Stimulated activated CD4-positive, alpha-beta T cell treated with anti-CD3 and anti-CD28 coated beads, Interleukin-4, amount 100 ng/mL, for 1 hour (primary cell): ENCODE data around the gene SIN3A.
"Not testable (repeated sequence)": the region's sequence is repeated elsewhere in the genome, so short reads cannot be mapped to it uniquely, and the experiment has no call there.

Experiments used
- DNase-seq: peaks from one replicate; pipeline ENCODE4 v3.0.0-alpha.2; 2020

Gene SIN3A

DNA sequence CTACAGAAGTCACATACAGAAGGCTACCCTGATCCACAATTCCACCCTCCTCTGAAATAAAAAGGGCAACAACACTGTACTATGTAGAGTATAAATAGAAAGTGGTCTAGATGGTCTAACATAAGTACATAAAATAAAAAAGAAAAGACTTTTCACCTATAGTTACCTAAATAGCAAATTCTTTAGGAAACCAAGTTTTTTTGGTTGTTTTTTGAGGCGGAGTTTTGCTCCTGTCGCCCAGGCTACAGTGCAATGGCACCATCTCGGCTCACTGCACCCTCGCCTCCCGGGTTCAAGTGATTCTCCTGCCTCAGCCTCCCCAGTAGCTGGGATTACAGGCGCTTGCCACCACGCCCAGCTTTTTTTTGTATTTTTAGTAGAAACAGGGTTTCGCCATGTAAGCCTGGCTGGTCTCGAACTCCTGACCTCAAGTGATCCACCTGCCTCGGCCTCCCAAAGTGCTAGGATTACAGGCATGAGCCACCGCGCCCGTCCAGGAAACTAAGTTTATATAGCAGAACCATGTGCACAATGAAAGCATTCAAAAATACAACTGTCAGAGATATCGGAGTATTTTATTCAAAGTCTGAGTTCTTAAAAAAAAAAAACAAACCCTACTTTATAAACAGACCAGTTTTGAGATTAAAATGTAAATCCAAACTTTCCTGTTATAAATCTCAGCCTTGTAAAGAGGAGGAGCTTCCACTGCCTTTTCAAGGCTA is 1.7 kb downstream of the SIN3A start:
- no peak for DNase-seq

DNA sequence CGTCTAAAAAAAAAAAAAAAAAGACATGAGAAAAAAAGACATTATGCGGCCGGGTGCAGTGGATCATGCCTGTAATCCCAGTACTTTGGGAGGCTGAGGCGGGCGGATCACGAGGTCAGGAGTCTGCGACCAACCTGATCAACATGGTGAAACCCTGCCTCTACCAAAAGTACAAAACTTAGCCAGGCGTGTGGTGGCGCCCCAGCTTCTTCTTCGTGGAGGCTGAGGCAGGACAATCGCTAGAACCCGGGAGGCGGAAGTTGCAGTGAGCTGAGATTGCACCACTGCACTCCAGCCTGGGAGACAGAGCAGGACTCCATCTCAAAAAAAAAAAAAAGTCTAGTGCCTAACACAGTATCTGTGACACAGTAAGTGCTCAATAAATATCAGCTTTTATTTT is 3.3 kb downstream of the SIN3A start:
- DNase-seq, result not testable (repeated sequence)

DNA sequence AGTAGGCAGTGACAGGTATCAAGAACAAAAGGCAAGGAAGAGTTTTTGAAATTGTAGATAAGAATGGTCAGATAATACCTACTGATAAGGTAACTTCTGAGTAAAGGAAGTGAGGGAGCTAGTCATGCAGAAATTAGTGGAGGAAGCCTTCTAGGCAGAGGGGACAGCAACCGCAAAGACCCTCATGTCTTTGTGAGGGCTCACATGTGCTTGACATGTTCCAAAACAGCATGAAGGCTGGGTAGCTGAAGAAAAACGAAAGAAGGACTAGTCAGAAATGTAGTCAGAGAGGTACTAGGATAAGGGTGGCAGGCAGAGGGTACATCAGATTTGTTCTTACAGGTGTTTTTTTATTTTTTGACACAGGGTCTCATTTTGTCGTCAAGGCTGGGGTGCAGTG is 5.3 kb downstream of the SIN3A start:
- DNase-seq, result no peak

DNA sequence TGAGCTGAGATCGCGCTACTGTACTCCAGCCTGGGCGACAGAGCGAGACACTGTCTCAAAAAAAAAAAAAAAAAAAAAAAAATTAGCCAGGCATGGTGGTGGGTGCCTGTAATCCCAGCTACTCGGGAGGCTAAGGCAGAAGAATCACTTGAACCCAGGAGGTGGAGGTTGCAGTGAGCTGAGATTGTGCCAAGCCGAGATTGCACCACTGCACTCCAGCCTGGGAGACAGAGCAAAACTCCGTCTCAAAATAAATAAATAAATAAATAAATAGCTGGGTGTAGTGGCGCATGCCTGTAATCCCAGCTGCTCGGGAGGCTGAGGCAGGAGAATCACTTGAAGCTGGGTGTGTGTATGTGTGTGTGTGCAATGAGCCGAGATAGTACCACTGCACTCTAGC is 6.2 kb downstream of the SIN3A start:
- DNase-seq, result not testable (repeated sequence)

DNA sequence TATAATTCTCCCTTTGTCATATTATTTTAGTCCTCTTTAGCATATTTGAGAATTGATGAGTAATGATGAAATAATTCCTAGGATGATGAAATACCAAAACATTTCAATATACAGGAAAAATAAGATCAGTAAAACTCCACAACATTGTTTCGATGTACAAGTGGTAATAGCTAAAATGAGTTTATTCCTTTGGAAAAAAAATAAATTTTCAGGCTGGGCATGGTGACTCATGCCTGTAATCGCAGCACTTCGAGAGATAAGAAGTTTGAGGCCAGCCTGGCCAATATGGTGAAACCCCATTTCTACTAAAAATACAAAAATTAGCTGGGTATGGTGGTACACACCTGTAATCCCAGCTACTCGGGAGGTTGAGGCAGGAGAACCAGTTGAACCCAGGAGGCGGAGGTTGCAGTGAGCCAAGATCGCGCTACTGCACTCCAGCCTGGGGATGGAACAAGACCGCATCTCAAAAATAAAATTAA is 7.5 kb downstream of the SIN3A start:
- DNase-seq, result not testable (repeated sequence)

DNA sequence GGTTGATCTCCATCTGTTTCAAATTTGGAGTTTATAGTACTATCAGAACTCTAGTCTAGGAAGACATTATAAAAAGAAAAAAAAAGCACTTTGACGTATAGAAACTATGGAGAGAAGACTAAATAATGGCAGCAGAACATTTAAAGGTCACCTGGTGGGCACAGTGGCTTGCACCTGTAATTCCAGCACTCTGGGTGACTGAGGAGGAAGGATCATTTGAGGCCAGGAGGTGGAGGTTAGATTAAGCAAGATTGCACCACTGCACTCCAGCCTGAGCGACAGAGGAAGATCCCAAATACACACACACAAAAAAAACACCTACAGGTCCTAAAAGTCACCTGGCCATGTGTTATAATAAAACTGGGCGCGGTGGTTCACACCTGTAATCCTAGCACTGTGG is 13.8 kb downstream of the SIN3A start:
- no peak for DNase-seq

DNA sequence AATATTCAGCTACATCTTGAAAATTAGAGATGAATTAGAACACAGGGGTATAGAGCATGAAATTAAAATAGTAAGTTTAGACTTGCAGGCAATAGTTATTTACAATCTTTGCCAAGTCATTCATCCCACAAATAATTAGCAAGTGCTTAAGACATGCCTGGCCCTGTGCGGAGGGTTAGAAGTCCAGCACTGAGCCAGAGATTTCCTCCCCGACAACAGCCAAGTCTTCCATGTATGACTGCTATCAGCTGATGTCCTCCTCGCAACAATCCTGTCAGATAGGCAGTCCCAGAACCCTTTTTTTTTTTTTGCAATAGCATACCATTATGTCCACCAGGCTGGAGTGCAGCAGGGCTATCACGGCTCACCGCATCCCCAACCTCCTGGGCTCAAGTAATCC is 14.6 kb downstream of the SIN3A start:
- no peak for DNase-seq

DNA sequence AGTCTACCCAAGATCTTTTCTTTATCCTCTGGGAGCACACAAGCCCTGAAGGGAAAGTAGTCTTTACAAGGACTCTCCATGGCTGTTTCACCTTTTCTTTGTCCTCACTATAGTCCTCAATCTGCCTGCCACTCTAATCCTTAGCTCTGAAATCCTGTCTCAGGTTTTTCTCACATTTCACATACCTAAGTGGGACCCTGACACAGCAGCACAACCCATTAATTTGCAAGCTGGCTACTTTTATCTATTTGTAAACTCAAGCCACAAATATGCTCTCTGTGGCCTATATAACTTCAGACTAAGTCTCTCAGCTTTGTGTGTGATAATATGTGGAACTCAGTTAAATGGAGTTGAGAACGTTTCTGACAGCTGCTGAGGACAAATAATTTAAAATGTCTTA is 19.8 kb downstream of the SIN3A start:
- DNase-seq, result no peak

DNA sequence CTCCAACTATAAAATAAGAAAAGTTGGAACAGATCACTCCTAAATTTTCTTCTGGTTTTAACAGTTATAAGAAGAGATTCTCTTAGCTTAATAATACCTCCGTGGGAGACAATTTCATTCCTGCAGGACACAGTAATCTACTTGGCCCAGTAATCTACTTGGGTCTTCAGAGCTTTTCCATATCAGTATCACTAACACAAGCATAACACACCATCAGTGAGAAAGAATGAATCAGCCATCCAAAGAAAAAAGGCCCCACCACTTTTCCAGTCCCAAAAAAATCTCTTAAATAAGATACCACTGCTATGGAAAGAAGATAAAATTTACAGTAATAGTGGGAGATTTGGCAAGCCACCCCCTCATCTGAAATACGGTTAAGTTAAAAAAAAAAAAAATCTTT is 20.2 kb downstream of the SIN3A start:
- no peak for DNase-seq

DNA sequence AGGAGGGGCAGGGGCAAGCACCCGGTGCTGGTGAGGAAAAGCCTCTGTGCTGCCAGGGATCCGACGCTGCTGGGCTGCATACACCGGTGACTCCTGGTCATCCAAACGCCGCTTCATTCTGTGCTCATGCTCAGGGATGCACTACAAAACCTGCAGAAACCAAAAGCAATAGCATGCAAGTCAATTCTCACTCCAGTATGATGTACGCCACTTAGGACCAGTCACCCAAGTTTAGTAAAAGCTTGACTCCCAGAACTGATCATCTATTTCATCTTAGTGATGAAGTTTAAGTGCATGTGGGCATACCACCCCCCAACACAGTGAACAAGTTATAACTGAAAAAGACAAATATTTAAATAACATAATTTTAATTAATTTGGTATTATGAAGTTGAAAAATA is 21.2 kb downstream of the SIN3A start:
- no peak for DNase-seq

DNA sequence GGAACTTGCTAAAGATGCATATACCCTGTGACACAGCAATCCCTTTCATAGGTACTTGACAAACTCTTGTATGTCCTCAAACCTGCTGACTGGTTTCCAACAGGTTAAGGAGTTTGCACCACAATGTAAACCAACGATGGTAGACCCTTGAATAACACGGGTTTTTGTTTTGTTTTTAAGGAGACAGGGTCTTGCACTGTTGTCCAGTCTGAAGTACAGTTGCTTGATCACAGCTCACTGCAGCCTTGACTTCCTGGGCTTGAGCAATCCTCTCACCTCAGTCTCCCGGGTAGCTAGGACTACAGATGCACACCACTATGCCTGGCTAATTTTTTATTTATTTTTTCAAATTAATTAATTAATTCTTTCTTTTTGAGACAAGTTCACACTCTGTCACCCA is 23.3 kb downstream of the SIN3A start:
- DNase-seq, result no peak

DNA sequence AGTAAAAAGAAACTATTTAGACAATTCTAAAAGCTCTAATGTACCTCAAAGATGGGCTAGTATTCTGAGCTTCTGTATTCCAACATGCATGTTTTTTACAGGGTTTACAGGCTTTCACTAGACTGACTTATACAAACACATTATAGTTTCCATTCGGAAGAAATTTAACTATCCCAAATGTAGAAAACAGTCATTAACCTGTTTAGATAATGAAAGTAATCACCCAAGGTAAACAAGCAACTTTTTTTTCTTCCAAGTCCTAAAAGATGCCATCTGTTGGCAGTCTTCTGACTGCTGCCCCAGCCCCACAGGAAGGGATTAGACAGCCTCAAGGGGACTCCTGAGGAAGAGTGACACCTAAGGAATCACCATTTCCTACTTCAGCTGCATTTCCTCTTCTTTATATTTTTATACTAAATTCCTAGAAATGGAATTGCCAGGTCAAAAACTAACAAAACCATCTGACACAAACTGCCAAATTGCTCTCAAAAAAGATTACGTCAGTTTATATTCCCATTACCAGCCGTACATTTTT is 25.5 kb downstream of the SIN3A start:
- no peak for DNase-seq

DNA sequence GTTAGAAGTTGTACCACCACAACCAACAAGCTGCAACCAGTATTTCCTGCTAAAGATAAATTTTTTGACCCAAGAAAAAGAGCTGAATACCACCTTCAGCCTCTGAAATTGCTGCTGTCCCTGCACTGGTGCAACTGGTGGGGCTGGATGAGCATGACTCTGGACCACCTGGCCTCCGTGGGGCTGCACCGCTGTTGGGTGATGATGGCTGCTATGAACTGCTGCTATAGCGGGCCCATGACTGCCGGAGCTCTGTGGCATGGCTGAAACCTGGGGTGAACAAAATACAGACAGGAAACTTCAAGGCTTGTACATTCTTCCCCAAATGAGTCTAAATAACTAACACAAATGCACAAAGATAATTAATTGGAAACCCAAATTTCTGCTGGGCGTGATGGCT is 28.9 kb downstream of the SIN3A start:
- DNase-seq, result no peak

DNA sequence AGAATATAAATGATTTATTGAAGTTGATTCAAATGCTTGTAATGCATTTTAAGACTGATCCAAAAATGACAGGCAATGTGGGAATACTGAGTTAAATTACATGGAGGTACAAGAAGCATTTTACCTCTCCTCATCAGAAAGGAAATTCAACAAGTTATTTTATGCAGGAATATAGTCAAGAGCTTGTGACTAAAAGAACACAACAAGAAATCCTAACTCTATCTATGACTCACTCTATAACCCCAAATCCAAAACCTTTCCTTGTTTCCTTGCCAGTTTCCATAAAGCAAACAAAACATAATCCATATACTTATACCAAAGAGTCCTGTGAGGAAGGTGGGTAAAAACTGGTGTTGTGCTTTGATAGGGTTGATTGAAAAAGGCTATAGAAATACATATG is 30.8 kb downstream of the SIN3A start:
- no peak for DNase-seq

DNA sequence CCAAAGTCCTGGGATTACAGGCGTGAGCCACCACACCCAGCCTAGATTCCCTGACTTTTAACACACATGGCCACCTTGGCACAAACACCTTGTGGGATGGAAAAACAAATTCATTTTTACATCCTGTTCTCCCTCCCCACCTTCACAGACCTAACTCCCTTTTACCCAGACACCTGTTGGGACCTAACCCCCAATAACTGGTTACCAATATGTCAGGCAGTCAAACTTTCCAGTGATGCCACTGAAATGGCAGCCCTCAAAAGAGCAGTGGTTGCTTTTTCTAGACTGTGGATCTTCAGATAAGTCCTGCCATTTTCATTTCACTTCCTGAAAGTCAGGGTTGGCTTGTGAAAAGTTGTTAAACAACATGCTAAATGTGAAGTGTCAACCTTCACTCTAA is 34.9 kb downstream of the SIN3A start:
- no peak for DNase-seq

DNA sequence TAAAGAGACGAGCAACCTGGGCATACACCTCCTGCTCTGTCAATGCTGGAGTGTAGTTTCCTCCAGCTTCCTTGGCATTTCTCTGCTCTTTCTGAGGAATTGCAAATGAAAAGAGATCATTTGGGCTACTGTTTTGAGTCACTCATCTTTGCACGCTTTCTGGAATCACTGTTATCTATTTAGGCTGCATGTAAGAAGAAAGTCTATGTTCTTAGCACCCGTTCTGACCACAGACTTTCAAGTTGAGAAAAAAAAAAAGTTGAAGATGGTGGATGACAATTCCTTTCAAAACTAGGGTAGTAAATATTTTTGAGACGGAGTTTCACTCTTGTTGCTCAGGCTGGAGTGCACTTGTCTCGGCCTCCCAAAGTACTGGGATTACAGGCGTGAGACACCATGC is 41.3 kb downstream of the SIN3A start:
- DNase-seq, result no peak

DNA sequence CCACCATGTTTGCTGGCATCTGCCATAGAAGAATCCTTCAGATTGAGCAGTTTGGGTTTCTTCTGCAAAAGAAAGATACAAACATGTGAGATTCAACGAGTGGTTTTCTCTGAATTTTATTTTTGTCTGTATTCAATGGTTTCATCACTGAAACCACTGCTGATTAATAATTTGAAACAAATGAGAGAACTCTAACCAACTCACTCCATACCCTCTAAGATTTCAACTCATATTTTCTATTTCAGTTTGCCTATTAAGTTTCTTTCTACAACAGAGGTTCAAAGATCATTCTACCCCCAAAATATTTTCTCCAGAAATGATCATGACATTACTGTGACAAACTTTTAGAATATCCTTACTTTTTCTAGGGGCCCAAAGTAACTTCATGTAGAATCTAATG is 44.4 kb downstream of the SIN3A start:
- no peak for DNase-seq

DNA sequence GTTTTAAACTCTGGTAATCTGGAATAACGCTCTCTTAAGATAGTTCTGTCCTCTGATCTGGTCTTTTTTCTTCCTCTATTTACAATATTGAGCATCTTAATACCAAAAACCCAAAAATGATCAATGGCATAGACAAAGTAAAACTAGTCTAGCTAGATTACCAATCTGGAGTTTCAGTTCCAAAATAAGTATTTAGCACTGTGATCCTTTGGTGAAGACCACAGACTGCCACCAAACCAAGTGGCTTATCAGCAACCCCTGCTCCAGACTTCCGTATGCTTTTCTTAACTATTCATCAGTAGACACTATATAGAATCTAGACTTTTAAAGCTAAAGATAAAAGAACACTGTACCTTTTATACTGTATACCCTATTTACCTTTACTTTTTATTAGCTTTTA is 47.6 kb downstream of the SIN3A start:
- DNase-seq, result no peak

DNA sequence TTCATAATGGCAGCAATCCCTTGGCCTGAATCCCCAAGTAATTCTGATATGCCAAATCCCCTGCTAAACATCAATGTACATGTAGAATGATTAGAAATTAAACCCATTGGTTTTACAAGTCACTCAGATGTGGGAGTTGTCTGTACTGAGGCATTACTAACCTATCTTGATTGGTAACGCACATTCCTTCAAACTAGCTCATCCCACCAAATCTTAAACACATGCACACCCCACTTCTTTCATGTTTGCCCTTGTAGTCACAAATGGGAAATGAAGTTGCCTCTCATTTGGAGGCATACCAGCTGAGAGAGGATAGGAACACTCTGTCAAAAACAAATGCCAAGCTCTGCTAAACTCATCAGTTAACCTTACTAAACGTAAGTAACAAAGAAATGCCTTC is 54.0 kb downstream of the SIN3A start:
- no peak for DNase-seq

DNA sequence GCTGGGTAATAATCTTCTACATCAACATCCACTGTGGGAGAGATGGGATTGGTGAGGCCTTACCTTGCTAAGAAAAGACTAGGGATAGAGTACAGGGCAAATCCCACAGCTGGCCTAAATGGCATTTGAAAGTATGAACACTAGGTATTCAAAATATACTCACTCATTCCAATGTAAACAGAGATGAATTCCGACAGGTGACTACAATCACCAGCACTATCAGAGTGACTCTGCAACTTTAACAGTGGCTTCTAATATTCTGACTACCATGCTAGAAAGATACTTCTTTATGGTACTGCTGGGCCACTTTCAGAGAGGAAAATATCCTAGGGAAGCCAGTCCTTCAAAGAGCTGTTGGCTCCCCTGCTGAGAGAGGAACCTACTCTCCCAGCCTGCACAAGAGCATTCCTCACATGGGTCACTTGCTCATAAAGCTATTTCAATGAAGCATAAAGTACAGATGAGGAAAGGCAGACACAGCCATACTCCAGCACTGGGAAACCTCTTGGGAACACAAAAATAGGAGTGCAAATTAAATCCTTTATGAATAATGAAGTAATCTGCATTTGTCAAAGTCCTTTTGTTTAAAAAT is 61.6 kb downstream of the SIN3A start:
- no peak for DNase-seq

DNA sequence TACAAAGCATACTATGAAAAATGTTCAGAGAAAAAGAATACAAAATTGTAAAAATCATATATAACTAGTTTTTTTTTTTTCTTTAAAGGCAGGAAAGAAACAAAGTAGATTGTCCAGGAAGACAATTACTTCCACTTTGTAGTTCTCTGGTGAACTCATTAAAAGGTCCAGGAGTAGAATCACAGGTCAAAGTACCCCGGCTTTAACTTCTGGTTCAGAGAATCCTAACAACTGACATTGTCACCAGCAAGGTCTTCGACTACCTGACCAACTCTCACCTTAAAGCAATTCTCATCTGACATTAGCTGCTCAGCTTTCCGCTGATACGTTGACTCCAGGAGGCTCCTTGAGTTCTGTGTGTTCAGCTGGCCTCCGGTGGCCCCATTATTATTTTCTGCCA is 67.5 kb downstream of the SIN3A start:
- not testable (repeated sequence) for DNase-seq

DNA sequence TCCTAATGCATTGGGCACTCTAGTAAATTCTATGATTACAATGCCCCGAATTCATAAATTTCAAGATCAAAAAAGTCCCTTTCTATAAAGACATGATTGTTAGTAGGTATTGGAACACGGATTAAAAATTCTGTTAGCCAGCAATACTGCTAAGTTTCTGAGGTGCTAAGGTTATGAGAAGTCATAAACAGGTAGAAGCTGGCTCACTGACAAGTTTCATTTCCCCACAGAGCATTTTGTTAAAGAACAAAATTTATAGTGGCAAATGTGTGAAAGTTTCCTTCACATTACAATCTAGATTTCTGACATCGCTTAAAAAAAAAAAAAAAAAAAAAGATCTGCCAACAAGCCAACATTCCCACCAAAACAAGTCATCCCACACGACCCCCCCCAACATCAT is 70.7 kb downstream of the SIN3A start:
- DNase-seq, result no peak

DNA sequence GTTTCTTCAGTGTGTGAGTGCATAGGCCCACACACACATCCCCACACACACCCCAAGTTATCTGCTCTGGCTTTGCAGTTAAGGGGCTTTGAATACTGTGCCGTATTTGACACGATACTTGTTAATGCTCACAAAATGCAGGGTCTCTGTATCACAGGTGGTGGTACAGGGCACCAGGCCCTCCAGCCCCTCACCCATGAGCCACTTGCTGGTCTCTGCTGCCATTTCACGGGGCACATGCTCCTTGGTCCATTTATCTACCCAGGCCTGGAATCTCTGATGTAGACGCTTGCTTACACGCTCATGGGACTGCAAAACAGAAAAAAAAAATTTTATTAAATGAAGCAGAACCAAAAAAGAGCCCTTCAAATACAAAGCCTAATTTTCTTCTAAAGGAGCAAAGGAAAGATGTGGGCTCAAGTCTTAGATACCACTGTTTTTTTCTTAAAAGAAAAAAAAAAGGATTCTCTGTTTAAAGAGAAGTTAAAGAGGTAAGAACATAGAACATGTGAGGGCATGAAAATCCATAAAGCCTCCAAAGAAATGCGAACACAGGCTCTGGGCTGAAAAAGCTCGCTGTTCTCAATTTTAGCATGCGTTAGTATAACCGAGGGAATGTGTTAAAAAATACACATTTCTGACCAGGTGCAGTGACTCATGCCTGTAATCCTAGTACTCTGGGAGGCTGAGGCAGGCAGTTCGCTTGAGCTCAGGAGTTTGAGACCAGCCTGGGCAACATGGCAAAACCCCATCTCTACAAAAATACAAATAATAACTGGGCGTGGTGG is 79.4 kb downstream of the SIN3A start:
- no peak for DNase-seq

DNA sequence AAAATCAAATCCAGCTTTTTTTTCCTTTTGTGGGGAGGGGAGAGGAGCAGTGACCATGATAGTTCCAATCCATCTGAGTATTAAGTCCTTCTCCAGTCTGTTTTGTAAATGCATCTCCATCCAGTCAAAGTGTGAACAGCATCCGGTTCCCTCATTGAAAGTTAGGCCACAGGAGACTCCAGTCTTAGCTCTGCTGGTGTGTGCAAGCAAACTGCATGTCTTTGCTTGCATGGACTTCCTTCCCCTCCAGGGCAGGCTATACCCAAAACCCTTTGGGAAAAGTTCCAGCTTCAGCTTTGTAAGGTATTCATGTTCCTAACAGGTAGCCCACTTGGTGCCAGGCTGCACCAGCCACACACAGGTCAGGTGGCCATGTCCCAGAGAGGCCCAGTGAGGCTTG is 80.0 kb downstream of the SIN3A start:
- no peak for DNase-seq
